Glutamatergic neuron (in vitro differentiated cells): ENCODE results near the gene ERI3. TPM values are rescaled to one million over a fixed set of nuclear protein-coding genes. Genes with fewer than 3 reads are reported as not detected.

Source experiments
- DNase-seq: peaks from one replicate; pipeline ENCODE4 v3.0.0; 2022
- H3K27ac Mint-ChIP-seq: one replicate; pipeline ENCODE4 v1.8.0; 2020; ENCODE audit warnings: mild to moderate bottlenecking, mixed read lengths, inconsistent platforms; ENCODE audit not compliant: unreplicated experiment
- H3K27me3 Mint-ChIP-seq: one replicate; pipeline ENCODE4 v1.8.0; 2020; ENCODE audit warnings: mild to moderate bottlenecking, moderate library complexity, mixed read lengths, inconsistent platforms; ENCODE audit not compliant: unreplicated experiment
- H3K36me3 Mint-ChIP-seq: one replicate; pipeline ENCODE4 v1.8.0; 2020; ENCODE audit warnings: mild to moderate bottlenecking, mixed read lengths, inconsistent platforms; ENCODE audit not compliant: unreplicated experiment
- H3K4me1 Mint-ChIP-seq: one replicate; pipeline ENCODE4 v1.8.0; 2020; ENCODE audit warnings: mild to moderate bottlenecking, low read depth, mixed read lengths, inconsistent platforms; ENCODE audit not compliant: unreplicated experiment
- H3K4me3 Mint-ChIP-seq: one replicate; pipeline ENCODE4 v1.8.0; 2020; ENCODE audit warnings: mild to moderate bottlenecking, mixed read lengths, inconsistent platforms; ENCODE audit not compliant: unreplicated experiment
- H3K9me3 Mint-ChIP-seq: one replicate; pipeline ENCODE4 v1.8.0; 2020; ENCODE audit warnings: mild to moderate bottlenecking, moderate library complexity, mixed read lengths, inconsistent platforms; ENCODE audit not compliant: unreplicated experiment
- total RNA-seq: library from RNA; stranded (reverse); fragmentation: NEBNext Ultra II Directional; extraction: Animal tissue kit (Norgen Biotek cat#: 25700); gene quantifications from one replicate; pipeline ENCODE4 v1.2.1, GENCODE V29; 2021; ENCODE audit not compliant: unreplicated experiment
- TF ChIP-seq, protein P1 (sequence below): fragments of 200-600 bp; sonication (generic); IDR thresholded peaks from one replicate; pipeline ENCODE4 v1.5.0; 2021; ENCODE audit not compliant: partially characterized antibody, unreplicated experiment

Gene ERI3
- total RNA-seq, 1 donor from 2014 or later, result 37.0 TPM

GRCh38 chr1:44281962-44282703 lies 72.9 kb downstream of the ERI3 start:
- Mint-ChIP-seq H3K36me3 (no peaks in the 10 kb centered on the region), H3K4me3 (no peak overlapping the region), H3K27ac (no peak overlapping the region), H3K4me1 (no peaks in the 10 kb centered on the region), H3K27me3 (no peaks in the 10 kb centered on the region), H3K9me3 (no peaks in the 10 kb centered on the region)
- DNase-seq, result no peak
- TF ChIP-seq, protein P1, sequence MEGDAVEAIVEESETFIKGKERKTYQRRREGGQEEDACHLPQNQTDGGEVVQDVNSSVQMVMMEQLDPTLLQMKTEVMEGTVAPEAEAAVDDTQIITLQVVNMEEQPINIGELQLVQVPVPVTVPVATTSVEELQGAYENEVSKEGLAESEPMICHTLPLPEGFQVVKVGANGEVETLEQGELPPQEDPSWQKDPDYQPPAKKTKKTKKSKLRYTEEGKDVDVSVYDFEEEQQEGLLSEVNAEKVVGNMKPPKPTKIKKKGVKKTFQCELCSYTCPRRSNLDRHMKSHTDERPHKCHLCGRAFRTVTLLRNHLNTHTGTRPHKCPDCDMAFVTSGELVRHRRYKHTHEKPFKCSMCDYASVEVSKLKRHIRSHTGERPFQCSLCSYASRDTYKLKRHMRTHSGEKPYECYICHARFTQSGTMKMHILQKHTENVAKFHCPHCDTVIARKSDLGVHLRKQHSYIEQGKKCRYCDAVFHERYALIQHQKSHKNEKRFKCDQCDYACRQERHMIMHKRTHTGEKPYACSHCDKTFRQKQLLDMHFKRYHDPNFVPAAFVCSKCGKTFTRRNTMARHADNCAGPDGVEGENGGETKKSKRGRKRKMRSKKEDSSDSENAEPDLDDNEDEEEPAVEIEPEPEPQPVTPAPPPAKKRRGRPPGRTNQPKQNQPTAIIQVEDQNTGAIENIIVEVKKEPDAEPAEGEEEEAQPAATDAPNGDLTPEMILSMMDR, result no peak

- no peaks in the 10 kb centered on the region for H3K27me3 Mint-ChIP-seq
- DNase-seq, result no peak
- H3K4me3 Mint-ChIP-seq, result no peak overlapping the region
- H3K36me3 Mint-ChIP-seq, result no peaks in the 10 kb centered on the region
- TF ChIP-seq, protein P1, result no peak
- H3K4me1 Mint-ChIP-seq, result peaks cover 4% of the 10 kb centered on the region
- H3K27ac Mint-ChIP-seq, result no peak overlapping the region
- H3K9me3 Mint-ChIP-seq, result no peaks in the 10 kb centered on the region
Measured at GRCh38 chr1:44276901-44277300, 78.2 kb downstream of the ERI3 start.

DNA sequence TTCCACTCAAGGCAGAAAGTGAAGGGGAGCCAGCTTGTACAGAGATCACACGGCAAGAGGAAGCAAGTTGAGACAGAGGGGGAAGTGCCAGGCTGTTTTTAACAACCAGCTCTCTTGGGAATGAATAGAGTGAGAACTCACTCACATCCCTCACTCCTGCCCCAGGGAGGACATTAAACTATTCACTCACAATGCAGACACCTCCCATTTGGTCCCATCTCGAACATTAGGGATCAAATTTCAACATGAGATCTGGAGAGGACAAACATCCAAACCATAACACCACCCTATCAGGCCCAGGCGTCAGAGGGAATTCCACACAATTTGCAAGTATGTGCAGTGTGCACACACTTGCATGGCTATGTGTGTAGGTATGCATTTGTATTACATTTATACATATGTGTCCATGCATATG lies 79.1 kb downstream of the ERI3 start:
- H3K4me3 Mint-ChIP-seq, result no peak overlapping the region
- DNase-seq, result no peak
- H3K27ac Mint-ChIP-seq, result no peak overlapping the region
- H3K4me1 Mint-ChIP-seq, result peaks cover 4% of the 10 kb centered on the region
- no peaks in the 10 kb centered on the region for H3K27me3 Mint-ChIP-seq
- TF ChIP-seq, protein P1, result no peak
- no peaks in the 10 kb centered on the region for H3K9me3 Mint-ChIP-seq
- no peaks in the 10 kb centered on the region for H3K36me3 Mint-ChIP-seq

- TF ChIP-seq, protein P1, result no peak
- Mint-ChIP-seq H3K9me3 (no peaks in the 10 kb centered on the region), H3K4me3 (no peak overlapping the region), H3K27ac (no peak overlapping the region), H3K4me1 (peaks cover 4% of the 10 kb centered on the region), H3K36me3 (no peaks in the 10 kb centered on the region), H3K27me3 (no peaks in the 10 kb centered on the region)
- DNase-seq, result no peak
Measured at GRCh38 chr1:44275296-44275962, 79.6 kb downstream of the ERI3 start.
